ENCODE data around the gene TLE3.

GRCh38 chr15:70071799-70072198 lies 25.9 kb downstream of the TLE3 start:
- no peak for TF ChIP-seq POLR2A (IDR thresholded peaks at IDR 0.05; ENCODE audit: low read length)
- TF ChIP-seq GATA1 (IDR thresholded peaks at IDR 0.05; ENCODE audit: low read depth, low read length) = no peak
